Measurements from ENCODE around the gene RAD51AP1.
"Not testable (repeated sequence)": the region's sequence is repeated elsewhere in the genome, so short reads cannot be mapped to it uniquely, and the experiment has no call there.

RAD51AP1 gene

GRCh38 chr12:4505376-4505986 lies 33.2 kb upstream of the RAD51AP1 start:
- ChIA-PET POLR2A (no interaction called here), CTCF (interaction anchor here (0.6 kb wide), 1 partner anchor 1465 kb away, joined by 3 read pairs; no protein-coding TSS in a partner anchor)
- no peak for TF ChIP-seq ZNF384 (IDR thresholded peaks at IDR 0.05)
- TF ChIP-seq HDGF (IDR thresholded peaks at IDR 0.05; ENCODE audit: borderline replicate concordance) = no peak
- TF ChIP-seq ELF4 (IDR thresholded peaks at IDR 0.05) = no peak
- no peak for TF ChIP-seq LEF1 (IDR thresholded peaks at IDR 0.05; ENCODE audit: borderline replicate concordance)
- DNase-seq (ENCODE audit: extremely low spot score) = no peak

- CTCF ChIA-PET = no interaction called here
- POLR2A ChIA-PET = no interaction called here
- TF ChIP-seq LEF1 (IDR thresholded peaks at IDR 0.05; ENCODE audit: borderline replicate concordance) = no peak
- TF ChIP-seq FOXK2 (IDR thresholded peaks at IDR 0.05) = no peak
- no peak for TF ChIP-seq ARNT (IDR thresholded peaks at IDR 0.05)
- no peak for TF ChIP-seq ELF4 (IDR thresholded peaks at IDR 0.05)
- TF ChIP-seq PKNOX1 (IDR thresholded peaks at IDR 0.05) = no peak
- TF ChIP-seq BHLHE40 (IDR thresholded peaks at IDR 0.05; ENCODE audit: borderline replicate concordance) = no peak
- TF ChIP-seq ZNF384 (IDR thresholded peaks at IDR 0.05) = no peak
- no peak for TF ChIP-seq FOXM1 (IDR thresholded peaks at IDR 0.05; ENCODE audit: borderline replicate concordance)
- TF ChIP-seq NFRKB (IDR thresholded peaks at IDR 0.05) = no peak
- TF ChIP-seq TARDBP (IDR thresholded peaks at IDR 0.05) = no peak
- TF ChIP-seq SUZ12 (IDR thresholded peaks at IDR 0.05) = no peak
- TF ChIP-seq HDGF (IDR thresholded peaks at IDR 0.05; ENCODE audit: borderline replicate concordance) = no peak
- TF ChIP-seq L3MBTL2 (conservative IDR thresholded peaks at IDR 0.05) = no peak
- TF ChIP-seq FOXA1 (IDR thresholded peaks at IDR 0.05) = no peak
- TF ChIP-seq SP1 (IDR thresholded peaks at IDR 0.05) = no peak
- no peak for TF ChIP-seq CTBP1 (IDR thresholded peaks at IDR 0.05; ENCODE audit: borderline replicate concordance)
- no peak for DNase-seq (ENCODE audit: extremely low spot score)
Measured at GRCh38 chr12:4506430-4506829, 32.3 kb upstream of the RAD51AP1 start.

- TF ChIP-seq ARNT (IDR thresholded peaks at IDR 0.05) (no peak), HDGF (IDR thresholded peaks at IDR 0.05; ENCODE audit: borderline replicate concordance) (no peak), FOXM1 (IDR thresholded peaks at IDR 0.05; ENCODE audit: borderline replicate concordance) (no peak), NFRKB (IDR thresholded peaks at IDR 0.05) (no peak), BHLHE40 (IDR thresholded peaks at IDR 0.05; ENCODE audit: borderline replicate concordance) (no peak), FOXK2 (IDR thresholded peaks at IDR 0.05) (no peak), PKNOX1 (IDR thresholded peaks at IDR 0.05) (no peak), ZNF384 (IDR thresholded peaks at IDR 0.05) (no peak)
- CTCF ChIA-PET = no interaction called here
- POLR2A ChIA-PET = no interaction called here
- DNase-seq (ENCODE audit: extremely low spot score) = no peak
Measured at GRCh38 chr12:4506870-4507269, 31.8 kb upstream of the RAD51AP1 start.

GRCh38 chr12:4508503-4508902 lies 30.2 kb upstream of the RAD51AP1 start:
- DNase-seq (ENCODE audit: extremely low spot score); CTCF ChIA-PET: not testable (repeated sequence)

GRCh38 chr12:4509269-4509668 lies 29.4 kb upstream of the RAD51AP1 start:
- DNase-seq (ENCODE audit: extremely low spot score); CTCF ChIA-PET; POLR2A ChIA-PET: not testable (repeated sequence)

More at GRCh38 chr12:4508503-4508902, 30.2 kb upstream of the RAD51AP1 start:
- POLR2A ChIA-PET = not testable (repeated sequence)

GRCh38 chr12:4518106-4518728 lies 20.5 kb upstream of the RAD51AP1 start:
- ChIA-PET CTCF (no interaction called here), POLR2A (no interaction called here)
- DNase-seq (ENCODE audit: extremely low spot score) = no peak
- TF ChIP-seq SUZ12 (IDR thresholded peaks at IDR 0.05) (no peak), FOXA1 (IDR thresholded peaks at IDR 0.05) (no peak), SP1 (IDR thresholded peaks at IDR 0.05) (no peak), HDGF (IDR thresholded peaks at IDR 0.05; ENCODE audit: borderline replicate concordance) (no peak), NFRKB (IDR thresholded peaks at IDR 0.05) (no peak), LEF1 (IDR thresholded peaks at IDR 0.05; ENCODE audit: borderline replicate concordance) (no peak), ARNT (IDR thresholded peaks at IDR 0.05) (no peak), ZNF384 (IDR thresholded peaks at IDR 0.05) (no peak), BHLHE40 (IDR thresholded peaks at IDR 0.05; ENCODE audit: borderline replicate concordance) (no peak), CTBP1 (IDR thresholded peaks at IDR 0.05; ENCODE audit: borderline replicate concordance) (no peak), TARDBP (IDR thresholded peaks at IDR 0.05) (no peak), L3MBTL2 (conservative IDR thresholded peaks at IDR 0.05) (no peak), FOXK2 (IDR thresholded peaks at IDR 0.05) (no peak), FOXM1 (IDR thresholded peaks at IDR 0.05; ENCODE audit: borderline replicate concordance) (no peak), ELF4 (IDR thresholded peaks at IDR 0.05) (no peak)

- POLR2A ChIA-PET, CTCF ChIA-PET: not testable (repeated sequence)
Measured at GRCh38 chr12:4523443-4523842, 15.2 kb upstream of the RAD51AP1 start.

More at GRCh38 chr12:4523443-4523842, 15.2 kb upstream of the RAD51AP1 start:
- DNase-seq (ENCODE audit: extremely low spot score) = not testable (repeated sequence)
